ENCODE measurements around the gene MPP2. TPM values are rescaled to one million over a fixed set of nuclear protein-coding genes. Genes with fewer than 3 reads are reported as not detected.

MPP2 gene
- total RNA-seq, 1 experiment from 2014 or later: 0.56 TPM

Other genes starting within 250 kb of the MPP2 start
- gene MEOX1, start 245.6 kb downstream of the MPP2 start, total RNA-seq (2014; rRNA removed; shearing (Covaris generic)): not detected in 2 replicates
- gene SOST, start 148.7 kb downstream of the MPP2 start, total RNA-seq (2014; rRNA removed; shearing (Covaris generic)): not detected in 2 replicates
- gene DUSP3, start 128.6 kb downstream of the MPP2 start, total RNA-seq (2014; rRNA removed; shearing (Covaris generic)): 40.2 and 40.8 TPM in 2 replicates
- 0.05 and 0.26 TPM in 2 replicates for gene CFAP97D1, start 127.1 kb downstream of the MPP2 start, total RNA-seq (2014; rRNA removed; shearing (Covaris generic))
- gene MPP3, start 74.4 kb downstream of the MPP2 start, total RNA-seq (2014; rRNA removed; shearing (Covaris generic)): 12.0 and 13.9 TPM in 2 replicates
- not detected in 2 replicates for gene CD300LG, start 60.4 kb downstream of the MPP2 start, total RNA-seq (2014; rRNA removed; shearing (Covaris generic))
- not detected in 2 replicates for gene PPY, start 34.9 kb upstream of the MPP2 start, total RNA-seq (2014; rRNA removed; shearing (Covaris generic))
- not detected in 2 replicates for gene PYY, start 46.4 kb upstream of the MPP2 start, total RNA-seq (2014; rRNA removed; shearing (Covaris generic))
- 2.7 and 4.2 TPM in 2 replicates for gene NAGS, start 97.1 kb upstream of the MPP2 start, total RNA-seq (2014; rRNA removed; shearing (Covaris generic))
- 78.2 and 83.1 TPM in 2 replicates for gene TMEM101, start 107.4 kb upstream of the MPP2 start, total RNA-seq (2014; rRNA removed; shearing (Covaris generic))
- gene LSM12, start 159.1 kb upstream of the MPP2 start, total RNA-seq (2014; rRNA removed; shearing (Covaris generic)): 38.9 and 50.0 TPM in 2 replicates
- 64.6 and 74.2 TPM in 2 replicates for gene G6PC3, start 163.2 kb upstream of the MPP2 start, total RNA-seq (2014; rRNA removed; shearing (Covaris generic))
- gene HDAC5, start 216.1 kb upstream of the MPP2 start, total RNA-seq (2014; rRNA removed; shearing (Covaris generic)): 54.8 and 56.3 TPM in 2 replicates
- gene HROB, start 234.4 kb upstream of the MPP2 start, total RNA-seq (2014; rRNA removed; shearing (Covaris generic)): 5.8 and 7.8 TPM in 2 replicates